H1 (cell line): ENCODE results near the gene LMAN1.

Experiments
- ATF2 ChIP-seq: IDR thresholded peaks from 2 replicates; pipeline ENCODE4 v1.6.1; 2012; ENCODE audit warnings: low read length, inconsistent platforms
- CEBPB ChIP-seq: IDR thresholded peaks from 2 replicates; pipeline ENCODE4 v1.6.1; 2012; ENCODE audit warnings: low read depth, low read length
- EP300 ChIP-seq, 2 experiments: IDR thresholded peaks; 1 replicate in 1 of 2; 2 replicates in 1 of 2; pipeline ENCODE4 v1.6.1; 2011 to 2012; ENCODE audit warnings: low read depth in 2 of 2, low read length in 2 of 2, mild to moderate bottlenecking in 2 of 2, borderline replicate concordance in 1 of 2, inconsistent platforms in 1 of 2, moderate library complexity in 1 of 2
- MAX ChIP-seq: IDR thresholded peaks from 2 replicates; pipeline ENCODE4 v1.6.1; 2012; ENCODE audit warnings: inconsistent platforms
- SP2 ChIP-seq: IDR thresholded peaks from 2 replicates; pipeline ENCODE4 v1.6.1; 2012; ENCODE audit warnings: mild to moderate bottlenecking, low read length, inconsistent platforms

- TF ChIP-seq SP2 (no peak), ATF2 (no peak), MAX (no peak), EP300 (IDR thresholded peaks at IDR 0.05; ENCODE audit: borderline replicate concordance in 1 of 2, low read depth in 2 of 2, low read length in 2 of 2) (no peak), CEBPB (no peak)
These were observed 56.1 kb downstream of the LMAN1 start for GRCh38 chr18:59303006-59303405.
